Hepatocyte (in vitro differentiated cells): ENCODE measurements around the gene HMG20A. TPM values are rescaled to one million over a fixed set of nuclear protein-coding genes. Genes with fewer than 3 reads are reported as not detected.

Experiments
- DNase-seq: peaks from one replicate; pipeline ENCODE4 v3.0.0-alpha.2; 2016; ENCODE audit warnings: low spot score
- H2AFZ ChIP-seq: fragments of 200-600 bp; sonication (generic); 2 replicates; pipeline ENCODE4 v1.6.0; 2016; ENCODE audit warnings: antibody characterized with exemption, mild to moderate bottlenecking
- H3K27ac ChIP-seq: fragments of 200-600 bp; sonication (generic); 2 replicates; pipeline ENCODE4 v1.5.1; 2016; ENCODE audit warnings: mild to moderate bottlenecking
- H3K27me3 ChIP-seq: fragments of 200-600 bp; sonication (generic); 2 replicates; pipeline ENCODE4 v1.6.1; 2016
- H3K36me3 ChIP-seq: fragments of 200-600 bp; sonication (generic); replicated peaks from 2 replicates; pipeline ENCODE4 v1.5.1; 2016; ENCODE audit warnings: low read depth; ENCODE audit not compliant: insufficient read depth
- H3K4me1 ChIP-seq: fragments of 200-600 bp; sonication (generic); 2 replicates; pipeline ENCODE4 v1.5.1; 2016; ENCODE audit warnings: mild to moderate bottlenecking, moderate library complexity; ENCODE audit not compliant: insufficient read depth
- H3K4me2 ChIP-seq: fragments of 200-600 bp; sonication (generic); 2 replicates; pipeline ENCODE4 v1.6.0; 2016
- H3K4me3 ChIP-seq: fragments of 200-600 bp; sonication (generic); 2 replicates; pipeline ENCODE4 v1.5.1; 2016; ENCODE audit warnings: mild to moderate bottlenecking
- H3K79me2 ChIP-seq: fragments of 200-600 bp; sonication (generic); 2 replicates; pipeline ENCODE4 v1.6.0; 2017; ENCODE audit warnings: mild to moderate bottlenecking
- H3K9me2 ChIP-seq: fragments of 200-600 bp; sonication (generic); replicated peaks from 2 replicates; pipeline ENCODE4 v1.6.0; 2017; ENCODE audit warnings: mild to moderate bottlenecking; ENCODE audit not compliant: insufficient read depth
- H3K9me3 ChIP-seq: fragments of 200-600 bp; sonication (generic); 2 replicates; pipeline ENCODE4 v1.5.1; 2016; ENCODE audit warnings: low read depth, mild to moderate bottlenecking
- H4K20me1 ChIP-seq: fragments of 200-600 bp; sonication (generic); 2 replicates; pipeline ENCODE4 v1.6.0; 2016; ENCODE audit warnings: mild to moderate bottlenecking; ENCODE audit not compliant: insufficient read depth, poor library complexity, severe bottlenecking
- CTCF ChIP-seq: fragments of 200-600 bp; sonication (generic); IDR thresholded peaks from 2 replicates; pipeline ENCODE4 v1.5.1; 2016; ENCODE audit warnings: antibody characterized with exemption, mild to moderate bottlenecking; ENCODE audit not compliant: poor library complexity
- EZH2 ChIP-seq: fragments of 200-600 bp; sonication (generic); IDR thresholded peaks from 2 replicates; pipeline ENCODE4 v1.6.1; 2016; ENCODE audit warnings: antibody characterized with exemption, mild to moderate bottlenecking, borderline replicate concordance
- EZH2phosphoT487 ChIP-seq: fragments of 200-600 bp; sonication (generic); IDR thresholded peaks from one replicate; pipeline ENCODE4 v1.6.1; 2018; ENCODE audit warnings: antibody characterized with exemption, mild to moderate bottlenecking, low read depth, moderate library complexity; ENCODE audit not compliant: unreplicated experiment, severe bottlenecking
- WGBS: methylation state at CpG from one replicate; pipeline ENCODE4 v1.1.6; 2016; ENCODE audit warnings: low lambda C conversion rate; ENCODE audit errors: missing lambda C conversion rate; 5-methylcytosine and 5-hydroxymethylcytosine counted together
- polyA plus RNA-seq: library from polyadenylated mRNA; unstranded; fragments of >200 nt; fragmentation: Nextera tagmentation; extraction: Ambion mirVana; gene quantifications from 2 replicates; pipeline ENCODE4 v1.2.1, GENCODE V29; 2016
- total RNA-seq: library from RNA; depleted of rRNA; stranded (reverse); fragments of >200 nt; gene quantifications from 2 replicates; pipeline ENCODE4 v1.2.3, GENCODE V29; 2014

The HMG20A gene
- total and polyA plus RNA-seq, 2 experiments from 2014 or later, result 20.3 to 35.0 TPM

- no peak overlapping the region for H3K27ac ChIP-seq
- H3K4me1 ChIP-seq, result peaks cover 2% of the 10 kb centered on the region
- no peak overlapping the region for H3K4me2 ChIP-seq
- H4K20me1 ChIP-seq, result no peaks in the 10 kb centered on the region
- H2AFZ ChIP-seq, result no peak overlapping the region
- H3K27me3 ChIP-seq, result no peaks in the 10 kb centered on the region
- H3K4me3 ChIP-seq, result no peak overlapping the region
- WGBS, result 84% methylated on average over 2 of the region's 2 CpGs
- H3K79me2 ChIP-seq, result no peaks in the 10 kb centered on the region
- no peaks in the 10 kb centered on the region for H3K36me3 ChIP-seq
- no peak for DNase-seq
- TF ChIP-seq EZH2phosphoT487, result no peak
- no peak for TF ChIP-seq CTCF
- TF ChIP-seq EZH2, result no peak
- no peaks in the 10 kb centered on the region for H3K9me3 ChIP-seq
- no peaks in the 10 kb centered on the region for H3K9me2 ChIP-seq
Measured at GRCh38 chr15:77487469-77487842, 66.8 kb downstream of the HMG20A start.

GRCh38 chr15:77487888-77488287 is 67.2 kb downstream of the HMG20A start:
- Histone ChIP-seq H3K9me3 (no peaks in the 10 kb centered on the region), H3K27ac (no peak overlapping the region), H3K79me2 (no peaks in the 10 kb centered on the region), H3K27me3 (no peaks in the 10 kb centered on the region), H3K4me3 (no peak overlapping the region), H2AFZ (no peak overlapping the region), H4K20me1 (no peaks in the 10 kb centered on the region), H3K4me1 (peaks cover 1% of the 10 kb centered on the region), H3K36me3 (no peaks in the 10 kb centered on the region), H3K4me2 (no peak overlapping the region), H3K9me2 (no peaks in the 10 kb centered on the region)
- TF ChIP-seq CTCF, result no peak
- TF ChIP-seq EZH2phosphoT487, result no peak
- no peak for TF ChIP-seq EZH2
- no peak for DNase-seq

- Histone ChIP-seq H3K9me3 (no peaks in the 10 kb centered on the region), H3K27ac (no peak overlapping the region), H2AFZ (no peak overlapping the region), H3K27me3 (no peaks in the 10 kb centered on the region), H3K36me3 (no peaks in the 10 kb centered on the region), H4K20me1 (no peaks in the 10 kb centered on the region), H3K4me2 (no peak overlapping the region), H3K4me1 (no peaks in the 10 kb centered on the region), H3K79me2 (no peaks in the 10 kb centered on the region), H3K9me2 (no peaks in the 10 kb centered on the region), H3K4me3 (no peak overlapping the region)
- no peak for DNase-seq
- 60% methylated on average over 5 of the region's 5 CpGs for WGBS
- TF ChIP-seq CTCF, result no peak
- TF ChIP-seq EZH2phosphoT487, result no peak
- TF ChIP-seq EZH2, result no peak
Measured at GRCh38 chr15:77489647-77490046, 69.0 kb downstream of the HMG20A start.

- no peaks in the 10 kb centered on the region for H3K9me3 ChIP-seq
- no peak overlapping the region for H2AFZ ChIP-seq
- H3K4me2 ChIP-seq, result no peak overlapping the region
- 74% methylated on average over 3 of the region's 3 CpGs for WGBS
- H3K4me1 ChIP-seq, result peaks cover 24% of the 10 kb centered on the region
- no peak overlapping the region for H3K27ac ChIP-seq
- H3K9me2 ChIP-seq, result no peaks in the 10 kb centered on the region
- TF ChIP-seq CTCF (no peak), EZH2 (no peak), EZH2phosphoT487 (no peak)
- no peaks in the 10 kb centered on the region for H3K36me3 ChIP-seq
- no peaks in the 10 kb centered on the region for H3K79me2 ChIP-seq
- H3K27me3 ChIP-seq, result no peaks in the 10 kb centered on the region
- no peak overlapping the region for H3K4me3 ChIP-seq
- no peaks in the 10 kb centered on the region for H4K20me1 ChIP-seq
- DNase-seq, result no peak
Measured at GRCh38 chr15:77493324-77493907, 72.7 kb downstream of the HMG20A start.
